MV-4-11 (cell line): ENCODE measurements around the gene PCCA.
"Not testable (repeated sequence)": the region's sequence is repeated elsewhere in the genome, so short reads cannot be mapped to it uniquely, and the experiment has no call there.

Experiments used
- DNase-seq: peaks from one replicate; lab custom pipeline; 2025; lab: John Stamatoyannopoulos, UW

The PCCA gene

GRCh38 chr13:100363285-100363711 is 274.4 kb downstream of the PCCA start:
- no peak for DNase-seq

- DNase-seq: no peak
Observed at GRCh38 chr13:100363874-100364273, 275.0 kb downstream of the PCCA start.

- DNase-seq: no peak
Observed at GRCh38 chr13:100364591-100364990, 275.7 kb downstream of the PCCA start.

- no peak for DNase-seq
Observed at GRCh38 chr13:100365680-100366079, 276.8 kb downstream of the PCCA start.

- DNase-seq: no peak
Observed at GRCh38 chr13:100378533-100378932, 289.6 kb downstream of the PCCA start.

GRCh38 chr13:100381595-100382224 is 292.8 kb downstream of the PCCA start:
- DNase-seq: no peak

GRCh38 chr13:100382785-100383184 is 293.9 kb downstream of the PCCA start:
- DNase-seq: peak; percentile 37

- DNase-seq: no peak
Observed at GRCh38 chr13:100387416-100387815, 298.5 kb downstream of the PCCA start.

- DNase-seq: not testable (repeated sequence)
Observed at GRCh38 chr13:100388150-100388549, 299.3 kb downstream of the PCCA start.

- no peak for DNase-seq
Observed at GRCh38 chr13:100388923-100389322, 300.0 kb downstream of the PCCA start.

- no peak for DNase-seq
Observed at GRCh38 chr13:100389617-100390016, 300.7 kb downstream of the PCCA start.

GRCh38 chr13:100392709-100393630 is 304.1 kb downstream of the PCCA start:
- DNase-seq: peak; percentile 95

GRCh38 chr13:100394005-100394695 is 305.3 kb downstream of the PCCA start:
- DNase-seq: peak; percentile 57

GRCh38 chr13:100395698-100396373 is 306.9 kb downstream of the PCCA start:
- DNase-seq: no peak

GRCh38 chr13:100396776-100397175 is 307.9 kb downstream of the PCCA start:
- DNase-seq: no peak

- DNase-seq: no peak
Observed at GRCh38 chr13:100397627-100398026, 308.7 kb downstream of the PCCA start.

GRCh38 chr13:100398360-100398759 is 309.5 kb downstream of the PCCA start:
- DNase-seq: no peak

GRCh38 chr13:100399455-100399854 is 310.6 kb downstream of the PCCA start:
- DNase-seq: no peak

GRCh38 chr13:100403675-100404074 is 314.8 kb downstream of the PCCA start:
- no peak for DNase-seq

- no peak for DNase-seq
Observed at GRCh38 chr13:100409132-100409531, 320.2 kb downstream of the PCCA start.

GRCh38 chr13:100423375-100423774 is 334.5 kb downstream of the PCCA start:
- peak; percentile 95 for DNase-seq

GRCh38 chr13:100428986-100429385 is 340.1 kb downstream of the PCCA start:
- DNase-seq: no peak
